ENCODE measurements around the gene SLC22A5. TPM values are rescaled to one million over a fixed set of nuclear protein-coding genes. Genes with fewer than 3 reads are reported as not detected.

The SLC22A5 gene
- total and polyA plus RNA-seq, 2 of the 8 experiments (the other 6 are each of a cell fraction or from before 2014, with no cell fraction given) = 4.0 to 9.0 TPM

- TF ChIP-seq CHD7 (IDR thresholded peaks at IDR 0.05; ENCODE audit: insufficient replicate concordance, low read length) (no peak), EGR1 (IDR thresholded peaks at IDR 0.05; ENCODE audit: borderline replicate concordance, low read depth, low read length) (no peak)
Observed at GRCh38 chr5:132389051-132389331, 19.5 kb downstream of the SLC22A5 start (continued).

All from H1 (cell line).